WTC11 (cell line): ENCODE measurements around the gene CDH3. TPM values are rescaled to one million over a fixed set of nuclear protein-coding genes. Genes with fewer than 3 reads are reported as not detected.
A peak's percentile ranks its signal among the peaks of the same experiment; 100 is the strongest.

Experiments
- ATAC-seq: fragments of 200-7000 bp; cut with Tn5 transposase; 2 replicates; pipeline ENCODE4 v1.10.0; 2021; ENCODE audit warnings: mild to moderate bottlenecking, moderate library complexity
- CTCF ChIA-PET: fragments of 300-600 bp; sonication (Branson Sonifier 250); formaldehyde crosslinking; loops from one replicate; lab custom pipeline; 2021; ENCODE audit warnings: antibody characterized with exemption; lab: Charles Lee
- POLR2A ChIA-PET: fragments of 350-600 bp; sonication (Branson Sonifier 250); formaldehyde crosslinking; loops from one replicate; lab custom pipeline; 2021; ENCODE audit warnings: antibody characterized with exemption; lab: Charles Lee
- DNase-seq: peaks from one replicate; pipeline ENCODE4 v3.0.0; 2021; ENCODE audit warnings: low spot score
- H3K27ac Mint-ChIP-seq: 2 replicates; pipeline ENCODE4 v1.8.0; 2021; ENCODE audit warnings: mixed read lengths
- H3K27me3 Mint-ChIP-seq: 2 replicates; pipeline ENCODE4 v1.8.0; 2021; ENCODE audit warnings: low read depth, mild to moderate bottlenecking, moderate library complexity, mixed read lengths
- H3K36me3 Mint-ChIP-seq: 2 replicates; pipeline ENCODE4 v1.8.0; 2021; ENCODE audit warnings: mixed read lengths
- H3K4me1 Mint-ChIP-seq: 2 replicates; pipeline ENCODE4 v1.8.0; 2022; ENCODE audit warnings: mixed read lengths
- H3K4me3 Mint-ChIP-seq: 2 replicates; pipeline ENCODE4 v1.8.0; 2021; ENCODE audit warnings: mild to moderate bottlenecking, moderate library complexity, mixed read lengths
- H3K9me3 Mint-ChIP-seq: 2 replicates; pipeline ENCODE4 v1.8.0; 2021; ENCODE audit warnings: mixed read lengths
- CBFB ChIP-seq: sonication (generic); formaldehyde crosslinking; IDR thresholded peaks from 2 replicates; pipeline ENCODE4 v1.8.1; 2022; ENCODE audit warnings: mild to moderate bottlenecking, low read depth, missing genetic modification reagents
- E2F4 ChIP-seq: sonication (generic); formaldehyde crosslinking; IDR thresholded peaks from 2 replicates; pipeline ENCODE4 v1.8.1; 2022; ENCODE audit warnings: low read depth, mild to moderate bottlenecking, moderate library complexity, missing genetic modification reagents, borderline replicate concordance
- ESRRA ChIP-seq: sonication (generic); formaldehyde crosslinking; IDR thresholded peaks from 2 replicates; pipeline ENCODE4 v1.8.1; 2022; ENCODE audit warnings: mild to moderate bottlenecking, missing genetic modification reagents, borderline replicate concordance
- IRF1 ChIP-seq: sonication (generic); formaldehyde crosslinking; IDR thresholded peaks from 2 replicates; pipeline ENCODE4 v1.8.0; 2023; ENCODE audit warnings: missing genetic modification reagents
- JAZF1 ChIP-seq: fragments of 250-450 bp; sonication (Bioruptor Pico); IDR thresholded peaks from 2 replicates; pipeline ENCODE4 v1.9.0; 2021; ENCODE audit warnings: moderate library complexity, mild to moderate bottlenecking, inconsistent platforms
- NR1H2 ChIP-seq: sonication (generic); formaldehyde crosslinking; IDR thresholded peaks from 2 replicates; pipeline ENCODE4 v1.9.0; 2021; ENCODE audit warnings: mild to moderate bottlenecking, moderate library complexity, missing genetic modification reagents
- SMAD3 ChIP-seq: sonication (generic); formaldehyde crosslinking; IDR thresholded peaks from 2 replicates; pipeline ENCODE4 v1.8.0; 2022; ENCODE audit warnings: missing genetic modification reagents, mild to moderate bottlenecking, borderline replicate concordance
- SOX15 ChIP-seq: fragments of 250-450 bp; sonication (Bioruptor Pico); IDR thresholded peaks from 2 replicates; pipeline ENCODE4 v1.9.0; 2021; ENCODE audit warnings: mild to moderate bottlenecking
- SP1 ChIP-seq: sonication (generic); formaldehyde crosslinking; conservative IDR thresholded peaks from 2 replicates; pipeline ENCODE4 v1.8.1; 2022; ENCODE audit warnings: missing genetic modification reagents
- TCF7 ChIP-seq: sonication (generic); formaldehyde crosslinking; IDR thresholded peaks from 2 replicates; pipeline ENCODE4 v1.8.0; 2022; ENCODE audit warnings: mild to moderate bottlenecking, low read depth, missing genetic modification reagents, moderate library complexity
- ZBTB43 ChIP-seq: sonication (generic); formaldehyde crosslinking; IDR thresholded peaks from 2 replicates; pipeline ENCODE4 v1.8.1; 2023; ENCODE audit warnings: mild to moderate bottlenecking, missing genetic modification reagents
- ZNF219 ChIP-seq: sonication (generic); formaldehyde crosslinking; IDR thresholded peaks from 2 replicates; pipeline ENCODE4 v1.8.0; 2023; ENCODE audit warnings: missing genetic modification reagents, mild to moderate bottlenecking, borderline replicate concordance
- ZNF512 ChIP-seq: sonication (generic); formaldehyde crosslinking; IDR thresholded peaks from 2 replicates; pipeline ENCODE4 v1.8.1; 2022; ENCODE audit warnings: missing genetic modification reagents, borderline replicate concordance
- ZSCAN18 ChIP-seq: fragments of 250-450 bp; sonication (Bioruptor Pico); IDR thresholded peaks from 2 replicates; pipeline ENCODE4 v2.1.2; 2022; ENCODE audit warnings: mild to moderate bottlenecking, moderate library complexity
- total RNA-seq: library from RNA; stranded (reverse); gene quantifications from 3 replicates; pipeline ENCODE4 v1.2.3, GENCODE V29; 2021
- TF ChIP-seq, protein P1 (sequence below): sonication (generic); formaldehyde crosslinking; IDR thresholded peaks from 2 replicates; pipeline ENCODE4 v1.8.0; 2022; ENCODE audit warnings: missing genetic modification reagents
- TF ChIP-seq, protein P2 (sequence below): sonication (generic); formaldehyde crosslinking; IDR thresholded peaks from 2 replicates; pipeline ENCODE4 v1.8.1; 2023; ENCODE audit warnings: mild to moderate bottlenecking, missing genetic modification reagents, moderate library complexity
- TF ChIP-seq, protein P3 (sequence below): sonication (generic); formaldehyde crosslinking; IDR thresholded peaks from 2 replicates; pipeline ENCODE4 v1.8.0; 2022; ENCODE audit warnings: mild to moderate bottlenecking, missing genetic modification reagents
- TF ChIP-seq, protein P4 (sequence below): sonication (generic); formaldehyde crosslinking; IDR thresholded peaks from 2 replicates; pipeline ENCODE4 v1.8.0; 2022; ENCODE audit warnings: mild to moderate bottlenecking, missing genetic modification reagents
- TF ChIP-seq, protein P5 (sequence below): sonication (generic); formaldehyde crosslinking; IDR thresholded peaks from 2 replicates; pipeline ENCODE4 v1.8.0; 2022; ENCODE audit warnings: mild to moderate bottlenecking, missing genetic modification reagents
- TF ChIP-seq, protein P6 (sequence below): sonication (generic); formaldehyde crosslinking; IDR thresholded peaks from 2 replicates; pipeline ENCODE4 v1.8.1; 2022; ENCODE audit warnings: mild to moderate bottlenecking, moderate library complexity, missing genetic modification reagents

The CDH3 gene
- total RNA-seq, 1 experiment from 2014 or later = 128 TPM

- TF ChIP-seq ZNF512 (CRISPR knock-in tag) = no peak
- TF ChIP-seq, protein P1, sequence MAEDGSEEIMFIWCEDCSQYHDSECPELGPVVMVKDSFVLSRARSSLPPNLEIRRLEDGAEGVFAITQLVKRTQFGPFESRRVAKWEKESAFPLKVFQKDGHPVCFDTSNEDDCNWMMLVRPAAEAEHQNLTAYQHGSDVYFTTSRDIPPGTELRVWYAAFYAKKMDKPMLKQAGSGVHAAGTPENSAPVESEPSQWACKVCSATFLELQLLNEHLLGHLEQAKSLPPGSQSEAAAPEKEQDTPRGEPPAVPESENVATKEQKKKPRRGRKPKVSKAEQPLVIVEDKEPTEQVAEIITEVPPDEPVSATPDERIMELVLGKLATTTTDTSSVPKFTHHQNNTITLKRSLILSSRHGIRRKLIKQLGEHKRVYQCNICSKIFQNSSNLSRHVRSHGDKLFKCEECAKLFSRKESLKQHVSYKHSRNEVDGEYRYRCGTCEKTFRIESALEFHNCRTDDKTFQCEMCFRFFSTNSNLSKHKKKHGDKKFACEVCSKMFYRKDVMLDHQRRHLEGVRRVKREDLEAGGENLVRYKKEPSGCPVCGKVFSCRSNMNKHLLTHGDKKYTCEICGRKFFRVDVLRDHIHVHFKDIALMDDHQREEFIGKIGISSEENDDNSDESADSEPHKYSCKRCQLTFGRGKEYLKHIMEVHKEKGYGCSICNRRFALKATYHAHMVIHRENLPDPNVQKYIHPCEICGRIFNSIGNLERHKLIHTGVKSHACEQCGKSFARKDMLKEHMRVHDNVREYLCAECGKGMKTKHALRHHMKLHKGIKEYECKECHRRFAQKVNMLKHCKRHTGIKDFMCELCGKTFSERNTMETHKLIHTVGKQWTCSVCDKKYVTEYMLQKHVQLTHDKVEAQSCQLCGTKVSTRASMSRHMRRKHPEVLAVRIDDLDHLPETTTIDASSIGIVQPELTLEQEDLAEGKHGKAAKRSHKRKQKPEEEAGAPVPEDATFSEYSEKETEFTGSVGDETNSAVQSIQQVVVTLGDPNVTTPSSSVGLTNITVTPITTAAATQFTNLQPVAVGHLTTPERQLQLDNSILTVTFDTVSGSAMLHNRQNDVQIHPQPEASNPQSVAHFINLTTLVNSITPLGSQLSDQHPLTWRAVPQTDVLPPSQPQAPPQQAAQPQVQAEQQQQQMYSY = no peak
- TF ChIP-seq, protein P2, sequence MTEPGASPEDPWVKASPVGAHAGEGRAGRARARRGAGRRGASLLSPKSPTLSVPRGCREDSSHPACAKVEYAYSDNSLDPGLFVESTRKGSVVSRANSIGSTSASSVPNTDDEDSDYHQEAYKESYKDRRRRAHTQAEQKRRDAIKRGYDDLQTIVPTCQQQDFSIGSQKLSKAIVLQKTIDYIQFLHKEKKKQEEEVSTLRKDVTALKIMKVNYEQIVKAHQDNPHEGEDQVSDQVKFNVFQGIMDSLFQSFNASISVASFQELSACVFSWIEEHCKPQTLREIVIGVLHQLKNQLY = no peak
- no peak for TF ChIP-seq CBFB
- TF ChIP-seq IRF1 (CRISPR knock-in tag) = no peak
- TF ChIP-seq, protein P3, sequence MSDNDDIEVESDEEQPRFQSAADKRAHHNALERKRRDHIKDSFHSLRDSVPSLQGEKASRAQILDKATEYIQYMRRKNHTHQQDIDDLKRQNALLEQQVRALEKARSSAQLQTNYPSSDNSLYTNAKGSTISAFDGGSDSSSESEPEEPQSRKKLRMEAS (CRISPR knock-in tag) = no peak
- TF ChIP-seq, protein P4, sequence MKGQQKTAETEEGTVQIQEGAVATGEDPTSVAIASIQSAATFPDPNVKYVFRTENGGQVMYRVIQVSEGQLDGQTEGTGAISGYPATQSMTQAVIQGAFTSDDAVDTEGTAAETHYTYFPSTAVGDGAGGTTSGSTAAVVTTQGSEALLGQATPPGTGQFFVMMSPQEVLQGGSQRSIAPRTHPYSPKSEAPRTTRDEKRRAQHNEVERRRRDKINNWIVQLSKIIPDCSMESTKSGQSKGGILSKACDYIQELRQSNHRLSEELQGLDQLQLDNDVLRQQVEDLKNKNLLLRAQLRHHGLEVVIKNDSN (CRISPR knock-in tag) = no peak
Measured at GRCh38 chr16:68739964-68740627, 95.0 kb downstream of the CDH3 start (continued).

- ChIA-PET POLR2A (interaction anchor here (1.1 kb wide), 1 partner anchor 50 kb away, joined by 4 read pairs; no protein-coding TSS in a partner anchor), CTCF (no interaction called here)
- Mint-ChIP-seq H3K9me3 (no peaks in the 10 kb centered on the region), H3K4me3 (peak overlapping the region; percentile 44), H3K27me3 (no peaks in the 10 kb centered on the region), H3K27ac (peak overlapping the region; percentile 91), H3K4me1 (peaks cover 64% of the 10 kb centered on the region), H3K36me3 (peaks cover 19% of the 10 kb centered on the region)
- no peak for ATAC-seq
- no peak for DNase-seq
- TF ChIP-seq NR1H2 (CRISPR knock-in tag) (no peak), ESRRA (CRISPR knock-in tag) (no peak), ZNF219 (CRISPR knock-in tag) (no peak), SOX15 (CRISPR knock-in tag) (no peak), JAZF1 (CRISPR knock-in tag) (no peak), SMAD3 (CRISPR knock-in tag) (no peak), ZSCAN18 (CRISPR knock-in tag) (no peak), E2F4 (CRISPR knock-in tag) (no peak), ZBTB43 (no peak), SP1 (CRISPR knock-in tag) (no peak), TCF7 (CRISPR knock-in tag) (no peak)
- TF ChIP-seq, protein P5, sequence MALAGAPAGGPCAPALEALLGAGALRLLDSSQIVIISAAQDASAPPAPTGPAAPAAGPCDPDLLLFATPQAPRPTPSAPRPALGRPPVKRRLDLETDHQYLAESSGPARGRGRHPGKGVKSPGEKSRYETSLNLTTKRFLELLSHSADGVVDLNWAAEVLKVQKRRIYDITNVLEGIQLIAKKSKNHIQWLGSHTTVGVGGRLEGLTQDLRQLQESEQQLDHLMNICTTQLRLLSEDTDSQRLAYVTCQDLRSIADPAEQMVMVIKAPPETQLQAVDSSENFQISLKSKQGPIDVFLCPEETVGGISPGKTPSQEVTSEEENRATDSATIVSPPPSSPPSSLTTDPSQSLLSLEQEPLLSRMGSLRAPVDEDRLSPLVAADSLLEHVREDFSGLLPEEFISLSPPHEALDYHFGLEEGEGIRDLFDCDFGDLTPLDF (CRISPR knock-in tag) = no peak
- TF ChIP-seq, protein P6, sequence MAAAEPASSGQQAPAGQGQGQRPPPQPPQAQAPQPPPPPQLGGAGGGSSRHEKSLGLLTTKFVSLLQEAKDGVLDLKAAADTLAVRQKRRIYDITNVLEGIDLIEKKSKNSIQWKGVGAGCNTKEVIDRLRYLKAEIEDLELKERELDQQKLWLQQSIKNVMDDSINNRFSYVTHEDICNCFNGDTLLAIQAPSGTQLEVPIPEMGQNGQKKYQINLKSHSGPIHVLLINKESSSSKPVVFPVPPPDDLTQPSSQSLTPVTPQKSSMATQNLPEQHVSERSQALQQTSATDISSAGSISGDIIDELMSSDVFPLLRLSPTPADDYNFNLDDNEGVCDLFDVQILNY (CRISPR knock-in tag) = no peak
Measured at GRCh38 chr16:68740628-68741346, 95.7 kb downstream of the CDH3 start.
